GM19025 (cell line): Measurements from ENCODE around the gene TMEM86B.
"Not testable (repeated sequence)": the region's sequence is repeated elsewhere in the genome, so short reads cannot be mapped to it uniquely, and the experiment has no call there.

Experiments used
- ATAC-seq: cut with Tn5 transposase; IDR thresholded peaks from one replicate; pipeline ENCODE4 v1.9.1; 2021; ENCODE audit warnings: mild to moderate bottlenecking, low read depth, moderate library complexity; ENCODE audit not compliant: unreplicated experiment

The TMEM86B gene

GRCh38 chr19:55224038-55224665, 4.4 kb downstream of the TMEM86B start:
- no peak for ATAC-seq

- no peak for ATAC-seq
These were observed 5.1 kb downstream of the TMEM86B start for GRCh38 chr19:55223291-55224037.

- no peak for ATAC-seq
These were observed 8.0 kb downstream of the TMEM86B start for GRCh38 chr19:55220525-55220924.

GRCh38 chr19:55216461-55217198, 11.9 kb downstream of the TMEM86B start:
- no peak for ATAC-seq

- no peak for ATAC-seq
These were observed 15.0 kb downstream of the TMEM86B start for GRCh38 chr19:55213547-55213946.

- no peak for ATAC-seq
These were observed 16.1 kb downstream of the TMEM86B start for GRCh38 chr19:55212447-55212846.

- ATAC-seq, result no peak
These were observed 18.7 kb downstream of the TMEM86B start for GRCh38 chr19:55209693-55210472.

GRCh38 chr19:55208880-55209692, 19.5 kb downstream of the TMEM86B start, which contains the start of gene PTPRH:
Gene PTPRH (minus strand): TSS chr19:55209501. CDS start chr19:55209433, 68 bp downstream.
- ATAC-seq, result no peak

GRCh38 chr19:55206664-55207500, 21.7 kb downstream of the TMEM86B start:
- ATAC-seq, result no peak

GRCh38 chr19:55202199-55202598, 26.4 kb downstream of the TMEM86B start:
- not testable (repeated sequence) for ATAC-seq

- ATAC-seq, result no peak
These were observed 28.9 kb downstream of the TMEM86B start for GRCh38 chr19:55199620-55200204.

GRCh38 chr19:55198651-55199050, 29.9 kb downstream of the TMEM86B start:
- ATAC-seq, result no peak

GRCh38 chr19:55197528-55197927, 31.0 kb downstream of the TMEM86B start:
- no peak for ATAC-seq

GRCh38 chr19:55196803-55197202, 31.8 kb downstream of the TMEM86B start:
- no peak for ATAC-seq

- no peak for ATAC-seq
These were observed 35.1 kb downstream of the TMEM86B start for GRCh38 chr19:55193481-55193880.

GRCh38 chr19:55189403-55189835, 39.1 kb downstream of the TMEM86B start:
- ATAC-seq, result no peak

GRCh38 chr19:55188625-55189024, 39.9 kb downstream of the TMEM86B start:
- ATAC-seq, result no peak

- no peak for ATAC-seq
These were observed 42.5 kb downstream of the TMEM86B start for GRCh38 chr19:55186080-55186479.
